SKM-1 (cell line): ENCODE data around the gene MMP17.
"Not testable (repeated sequence)": the region's sequence is repeated elsewhere in the genome, so short reads cannot be mapped to it uniquely, and the experiment has no call there.

Experiments used
- DNase-seq: peaks from one replicate; lab custom pipeline; 2025; ENCODE audit not compliant: unreplicated experiment; lab: John Stamatoyannopoulos, UW

Gene MMP17

GRCh38 chr12:131862994-131863710 lies 35.0 kb downstream of the MMP17 start:
- DNase-seq: no peak

GRCh38 chr12:131863711-131864396 lies 35.7 kb downstream of the MMP17 start:
- DNase-seq: no peak

- DNase-seq: no peak
Observed at GRCh38 chr12:131864469-131864868, 36.3 kb downstream of the MMP17 start.

- DNase-seq: no peak
Observed at GRCh38 chr12:131865180-131865875, 37.1 kb downstream of the MMP17 start.

- DNase-seq: no peak
Observed at GRCh38 chr12:131867471-131867870, 39.3 kb downstream of the MMP17 start.

GRCh38 chr12:131867891-131868675 lies 39.9 kb downstream of the MMP17 start:
- DNase-seq: no peak

- DNase-seq: no peak
Observed at GRCh38 chr12:131869871-131870418, 41.8 kb downstream of the MMP17 start.

- DNase-seq: no peak
Observed at GRCh38 chr12:131871677-131872076, 43.5 kb downstream of the MMP17 start.

- no peak for DNase-seq
Observed at GRCh38 chr12:131872154-131873051, 44.2 kb downstream of the MMP17 start.

- no peak for DNase-seq
Observed at GRCh38 chr12:131873293-131873692, 45.1 kb downstream of the MMP17 start.

- not testable (repeated sequence) for DNase-seq
Observed at GRCh38 chr12:131874972-131875371, 46.8 kb downstream of the MMP17 start.

- not testable (repeated sequence) for DNase-seq
Observed at GRCh38 chr12:131877216-131877615, 49.0 kb downstream of the MMP17 start.

- not testable (repeated sequence) for DNase-seq
Observed at GRCh38 chr12:131878436-131878835, 50.2 kb downstream of the MMP17 start.

- DNase-seq: no peak
Observed at GRCh38 chr12:131882804-131883520, 54.8 kb downstream of the MMP17 start.

- no peak for DNase-seq
Observed at GRCh38 chr12:131883521-131883900, 55.3 kb downstream of the MMP17 start.

GRCh38 chr12:131885076-131885475 lies 56.9 kb downstream of the MMP17 start:
- not testable (repeated sequence) for DNase-seq

- DNase-seq: no peak
Observed at GRCh38 chr12:131885543-131886057, 57.4 kb downstream of the MMP17 start.

GRCh38 chr12:131891722-131892121 lies 63.5 kb downstream of the MMP17 start:
- not testable (repeated sequence) for DNase-seq
